Mammary epithelial cell (primary cell): ENCODE data around the gene CTIF.

Experiments used
- CTCF ChIP-seq, 2 donors: IDR thresholded peaks in 1 of 2; conservative IDR thresholded peaks in 1 of 2; 2 replicates each; pipeline ENCODE4 v1.5.1; 2011 to 2012; ENCODE audit warnings: inconsistent platforms in 2 of 2, low read length in 2 of 2, mild to moderate bottlenecking in 2 of 2, control low read depth in 1 of 2, low read depth in 1 of 2; ENCODE audit not compliant: insufficient read depth in 1 of 2; ENCODE audit errors: extremely low read depth in 1 of 2
- EZH2 ChIP-seq: IDR thresholded peaks from 2 replicates; pipeline ENCODE4 v1.6.1; 2012; ENCODE audit warnings: low read length, inconsistent platforms, borderline replicate concordance

GRCh38 chr18:48799724-48800315, 261.0 kb downstream of the CTIF start:
- TF ChIP-seq EZH2 (no peak), CTCF (conservative IDR thresholded peaks at IDR 0.05 in 1 of 2, IDR thresholded peaks at IDR 0.05 in 1 of 2; ENCODE audit: extremely low read depth in 1 of 2, insufficient read depth in 1 of 2, low read depth in 1 of 2, low read length in 2 of 2) (no peak)
